HepG2 (cell line): ENCODE data around the gene FITM2. TPM values are rescaled to one million over a fixed set of nuclear protein-coding genes. Genes with fewer than 3 reads are reported as not detected.

Experiments used
- BRD4 ChIP-seq: sonication (generic); formaldehyde crosslinking; IDR thresholded peaks from 2 replicates; pipeline ENCODE4 v1.4.0; 2020; ENCODE audit warnings: missing genetic modification reagents
- DDIT3 ChIP-seq: sonication (generic); formaldehyde crosslinking; IDR thresholded peaks from 2 replicates; pipeline ENCODE4 v1.4.0; 2020; ENCODE audit warnings: mild to moderate bottlenecking, missing genetic modification reagents
- DZIP1 ChIP-seq: sonication (generic); formaldehyde crosslinking; IDR thresholded peaks from 2 replicates; pipeline ENCODE4 v1.5.0; 2020; ENCODE audit warnings: mild to moderate bottlenecking, missing genetic modification reagents
- E2F1 ChIP-seq: sonication (generic); formaldehyde crosslinking; IDR thresholded peaks from 2 replicates; pipeline ENCODE4 v1.5.0; 2020; ENCODE audit warnings: missing genetic modification reagents
- ESRRA ChIP-seq: sonication (generic); formaldehyde crosslinking; IDR thresholded peaks from 2 replicates; pipeline ENCODE4 v1.5.1; 2020; ENCODE audit warnings: mild to moderate bottlenecking, low read depth, missing genetic modification reagents
- HMGXB4 ChIP-seq, 2 experiments: sonication (generic) in 1 of 2; formaldehyde crosslinking in 1 of 2; IDR thresholded peaks; 2 replicates each; pipeline versions ENCODE4 v1.4.0 to v1.6.1; 2018 to 2020; ENCODE audit warnings: missing genetic modification reagents in 2 of 2, borderline replicate concordance in 1 of 2, low read depth in 1 of 2, mild to moderate bottlenecking in 1 of 2, missing biosample characterization in 1 of 2
- HOXD1 ChIP-seq: sonication (generic); formaldehyde crosslinking; IDR thresholded peaks from 2 replicates; pipeline ENCODE4 v1.5.0; 2020; ENCODE audit warnings: missing genetic modification reagents
- IKZF5 ChIP-seq: IDR thresholded peaks from 2 replicates; pipeline ENCODE4 v1.6.1; 2018; ENCODE audit warnings: missing genetic modification reagents, mild to moderate bottlenecking, missing compliant biosample characterization
- KLF13 ChIP-seq: sonication (generic); formaldehyde crosslinking; IDR thresholded peaks from 2 replicates; pipeline ENCODE4 v1.4.0; 2020; ENCODE audit warnings: mild to moderate bottlenecking, missing genetic modification reagents
- MTF1 ChIP-seq: sonication (generic); formaldehyde crosslinking; IDR thresholded peaks from 2 replicates; pipeline ENCODE4 v1.5.0; 2020; ENCODE audit warnings: missing genetic modification reagents
- NR1H2 ChIP-seq: sonication (generic); formaldehyde crosslinking; IDR thresholded peaks from 2 replicates; pipeline ENCODE4 v1.8.1; 2022; ENCODE audit warnings: low read depth, missing genetic modification reagents, borderline replicate concordance
- PAF1 ChIP-seq: IDR thresholded peaks from 2 replicates; pipeline ENCODE4 v1.6.1; 2016; ENCODE audit warnings: missing genetic modification reagents, missing compliant biosample characterization
- SP4 ChIP-seq: sonication (generic); formaldehyde crosslinking; IDR thresholded peaks from 2 replicates; pipeline ENCODE4 v1.8.1; 2023; ENCODE audit warnings: mild to moderate bottlenecking, missing genetic modification reagents
- TEAD2 ChIP-seq: sonication (generic); formaldehyde crosslinking; IDR thresholded peaks from 2 replicates; pipeline ENCODE4 v1.9.0; 2021; ENCODE audit warnings: missing genetic modification reagents
- ZBTB8A ChIP-seq: sonication (generic); formaldehyde crosslinking; IDR thresholded peaks from 2 replicates; pipeline ENCODE4 v1.4.0; 2020; ENCODE audit warnings: mild to moderate bottlenecking, low read depth, missing genetic modification reagents, borderline replicate concordance
- ZNF17 ChIP-seq: sonication (generic); formaldehyde crosslinking; IDR thresholded peaks from 2 replicates; pipeline ENCODE4 v1.5.0; 2020; ENCODE audit warnings: mild to moderate bottlenecking, missing genetic modification reagents
- ZNF282 ChIP-seq: fragments of 450-650 bp; IDR thresholded peaks from 2 replicates; pipeline ENCODE4 v1.6.1; 2018; ENCODE audit not compliant: partially characterized antibody
- ZNF414 ChIP-seq: sonication (generic); formaldehyde crosslinking; IDR thresholded peaks from 2 replicates; pipeline ENCODE4 v1.5.0; 2020; ENCODE audit warnings: missing genetic modification reagents
- ZNF564 ChIP-seq: sonication (generic); formaldehyde crosslinking; IDR thresholded peaks from 2 replicates; pipeline ENCODE4 v1.8.1; 2023; ENCODE audit warnings: mild to moderate bottlenecking, missing genetic modification reagents
- ZNF83 ChIP-seq: sonication (generic); formaldehyde crosslinking; IDR thresholded peaks from 2 replicates; pipeline ENCODE4 v1.4.0; 2020; ENCODE audit warnings: missing genetic modification reagents, mild to moderate bottlenecking, borderline replicate concordance
- ZNF878 ChIP-seq: sonication (generic); formaldehyde crosslinking; IDR thresholded peaks from 2 replicates; pipeline ENCODE4 v1.8.1; 2023; ENCODE audit warnings: mild to moderate bottlenecking, missing genetic modification reagents, moderate library complexity
- polyA plus RNA-seq, 8 experiments: library from polyadenylated mRNA; depleted of rRNA in 3 of 8; stranded (reverse) in 7 of 8; unstranded in 1 of 8; fragments of >200 nt; fragmentation: Illumina TruSeq in 4 of 8; extraction: Trizol in 4 of 8; gene quantifications; 2 replicates each; pipeline versions ENCODE4 v1.2.1 to v1.2.3, GENCODE V29; 2011 to 2016; ENCODE audit warnings: low read depth in 4 of 8, missing spikeins in 1 of 8, mixed read lengths in 1 of 8; ENCODE audit not compliant: insufficient read depth in 1 of 8
- total RNA-seq, 5 experiments: library from RNA; depleted of rRNA; stranded (reverse); fragments of >200 nt; fragmentation: Illumina TruSeq; extraction: Trizol; gene quantifications; 2 replicates each; pipeline ENCODE4 v1.2.3, GENCODE V29; 2016; ENCODE audit warnings: low read depth in 1 of 5

The FITM2 gene
- total and polyA plus RNA-seq, 2 of the 13 experiments (the other 11 are each of a cell fraction or from before 2014, with no cell fraction given), result 9.6 to 24.5 TPM

- TF ChIP-seq HMGXB4 (CRISPR knock-in tag; IDR thresholded peaks at IDR 0.05; ENCODE audit: borderline replicate concordance in 1 of 2, low read depth in 1 of 2) (peak; percentile 22 to 92; a peak in 3 of 4 replicates), NR1H2 (CRISPR knock-in tag) (no peak), BRD4 (CRISPR knock-in tag) (peak; percentile 79; the same call in 1 of the 2 replicates), ZNF83 (CRISPR knock-in tag) (0 out of 2 replicates have a peak, but pooled peaks have one; percentile 64), TEAD2 (CRISPR knock-in tag) (no peak), ZNF414 (CRISPR knock-in tag) (peak; percentile 89), HOXD1 (peak; percentile 73; the same call in 1 of the 2 replicates), DDIT3 (CRISPR knock-in tag) (no peak), ZNF282 (no peak), DZIP1 (CRISPR knock-in tag) (0 out of 2 replicates have a peak, but pooled peaks have one; percentile 33), ZNF17 (CRISPR knock-in tag) (no peak), PAF1 (CRISPR knock-in tag) (no peak), IKZF5 (CRISPR knock-in tag) (peak; percentile 97), ZNF878 (peak; percentile 12; the same call in 1 of the 2 replicates), ESRRA (CRISPR knock-in tag) (peak; percentile 78), KLF13 (CRISPR knock-in tag) (peak; percentile 26), E2F1 (CRISPR knock-in tag) (peak; percentile 80), ZNF564 (CRISPR knock-in tag) (0 out of 2 replicates have a peak, but pooled peaks have one; percentile 20), SP4 (CRISPR knock-in tag) (peak; percentile 27), ZBTB8A (CRISPR knock-in tag) (peak; percentile 84; the same call in 1 of the 2 replicates), MTF1 (0 out of 2 replicates have a peak, but pooled peaks have one; percentile 41)
These were observed 44.7 kb upstream of the FITM2 start, which contains the start of gene HNF4A (continued) for GRCh38 chr20:44355498-44356352.
